Bone marrow (tissue), 2 donors: ENCODE measurements around the gene BMP7.

ENCODE experiments used
- DNase-seq, 2 donors: peaks; one replicate each; lab custom pipeline; 2025; lab: John Stamatoyannopoulos, UW

BMP7 gene

GRCh38 chr20:57266291-57267157 lies at the start of gene BMP7:
Gene BMP7 (minus strand): TSS chr20:57266641. CDS start chr20:57266122, 519 bp downstream.
- DNase-seq = no peak

DNA sequence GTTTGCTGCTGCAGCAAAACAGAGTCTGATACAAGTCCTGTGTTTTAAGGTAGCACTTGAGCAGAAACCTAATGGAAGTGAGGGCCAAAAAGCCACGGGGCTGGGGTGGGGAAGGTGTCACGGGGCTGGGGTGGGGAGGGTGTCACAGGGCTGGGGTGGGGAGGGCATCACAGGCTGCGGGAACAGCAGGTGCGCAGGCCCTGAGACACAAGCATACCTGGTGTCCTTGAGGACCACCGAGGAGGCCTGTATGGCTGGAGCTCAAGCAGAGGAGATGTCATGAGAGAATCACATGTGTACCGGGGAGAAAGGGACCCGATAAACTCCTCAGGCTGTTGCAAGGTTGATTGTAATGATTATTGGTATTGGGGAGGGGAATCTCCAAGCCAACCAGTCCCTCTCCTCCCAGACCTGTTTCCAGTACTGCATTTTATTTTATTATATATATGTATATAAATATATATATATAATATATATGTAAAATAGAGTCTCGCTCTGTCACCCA lies 49.6 kb upstream of the BMP7 start:
- no peak for DNase-seq

- DNase-seq = no peak
These were observed 48.9 kb upstream of the BMP7 start for GRCh38 chr20:57315083-57315975.

DNA sequence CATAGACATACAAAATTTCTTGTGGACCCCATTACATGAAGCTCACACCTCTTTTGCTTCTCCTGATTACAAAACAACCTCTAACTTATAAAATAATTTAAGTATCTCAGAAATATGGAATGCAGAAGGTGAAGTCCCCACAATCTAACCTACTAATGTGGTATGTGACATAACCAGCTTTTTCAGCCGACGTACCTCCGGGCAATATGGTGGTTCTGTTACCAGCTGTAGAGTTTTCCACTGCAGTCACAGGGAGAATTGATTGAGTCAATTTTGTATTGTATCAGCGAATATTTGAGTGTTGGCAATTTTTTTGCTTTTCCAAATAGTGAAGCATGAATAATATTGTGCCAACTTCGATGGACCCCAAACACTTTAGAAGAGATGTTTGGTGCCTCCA lies 47.5 kb upstream of the BMP7 start:
- DNase-seq = no peak

- no peak for DNase-seq
These were observed 46.8 kb upstream of the BMP7 start for GRCh38 chr20:57313230-57313629.

DNA sequence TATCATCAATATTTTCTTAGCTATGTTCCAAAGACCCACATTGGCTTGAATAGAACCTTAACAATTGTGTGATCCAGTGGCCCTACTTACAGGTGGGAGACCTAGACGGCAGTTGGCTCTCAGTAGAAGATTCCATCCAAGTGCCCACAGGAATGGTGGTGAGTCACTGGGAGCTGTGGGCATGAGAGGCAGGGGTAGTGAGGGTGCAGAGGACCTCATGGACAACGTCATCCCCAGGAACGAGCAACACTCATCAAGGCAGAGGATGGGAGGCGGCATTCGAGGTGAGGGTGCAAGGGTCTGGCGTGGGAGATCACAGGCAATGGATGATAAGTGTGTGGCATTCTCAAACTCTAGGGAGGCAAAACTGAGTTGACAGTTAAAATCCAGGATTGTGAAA lies 45.7 kb upstream of the BMP7 start:
- DNase-seq = no peak

DNA sequence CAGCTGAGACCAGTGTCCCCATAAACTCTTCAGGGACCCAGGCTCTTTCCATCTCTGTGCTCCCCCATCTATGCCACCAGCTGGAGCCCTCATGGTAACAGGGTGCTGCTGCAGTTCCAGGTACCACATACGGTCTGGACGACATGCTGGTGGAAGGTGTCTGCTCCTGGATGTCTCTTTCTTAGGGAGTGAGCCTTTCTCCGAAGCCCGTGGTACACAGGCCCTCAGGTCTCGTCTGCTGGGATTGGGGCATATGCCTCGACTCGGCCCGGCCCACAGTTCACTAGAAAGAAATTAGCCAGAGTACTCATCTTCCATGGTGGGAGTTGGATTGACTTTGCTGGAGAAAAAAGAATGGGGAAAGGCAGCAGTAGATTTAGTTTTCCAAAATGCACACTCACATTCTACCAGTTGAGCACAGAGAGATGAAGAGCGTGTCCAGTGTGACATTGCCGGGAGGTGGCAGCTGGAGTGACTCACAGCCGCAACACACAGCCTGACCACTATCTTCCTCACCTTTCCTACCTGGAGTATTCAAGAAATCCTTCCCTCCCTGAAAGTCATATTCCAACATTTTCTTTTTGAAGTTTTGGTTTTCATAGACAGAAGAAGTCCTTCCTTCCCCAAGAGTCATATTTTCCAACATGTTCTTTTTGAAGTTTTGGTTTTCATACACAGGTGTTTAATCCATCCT lies 44.5 kb upstream of the BMP7 start:
- DNase-seq = no peak

DNA sequence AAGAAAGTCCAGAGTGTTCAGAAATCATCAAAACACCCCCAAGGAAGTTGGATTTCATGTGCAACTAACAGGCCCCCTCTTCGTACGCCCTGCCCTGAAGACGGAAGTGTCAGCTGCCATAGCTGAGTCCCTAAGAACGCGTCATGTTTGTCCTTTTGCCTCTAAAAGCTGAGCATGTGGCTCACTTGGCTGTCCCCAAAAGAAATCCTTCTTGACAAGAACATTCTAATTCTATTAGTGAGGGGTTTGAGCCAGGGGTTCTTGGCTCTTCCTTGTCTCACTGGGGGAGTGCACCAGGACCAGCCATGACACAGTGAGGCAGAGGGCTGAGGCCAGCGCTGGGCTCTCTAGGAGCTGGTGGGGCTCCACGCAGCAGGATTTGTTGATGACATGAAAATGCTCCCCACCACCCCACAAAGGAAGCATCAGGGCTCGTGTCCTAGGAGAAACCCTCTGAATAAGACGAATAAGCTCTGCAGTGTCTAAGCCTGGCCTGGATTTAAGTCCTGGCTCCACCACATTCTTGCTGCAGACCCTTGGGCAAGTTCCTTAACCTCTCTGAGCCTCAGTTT lies 43.2 kb upstream of the BMP7 start:
- no peak for DNase-seq

GRCh38 chr20:57308451-57309271 lies 42.2 kb upstream of the BMP7 start:
- DNase-seq = no peak

DNA sequence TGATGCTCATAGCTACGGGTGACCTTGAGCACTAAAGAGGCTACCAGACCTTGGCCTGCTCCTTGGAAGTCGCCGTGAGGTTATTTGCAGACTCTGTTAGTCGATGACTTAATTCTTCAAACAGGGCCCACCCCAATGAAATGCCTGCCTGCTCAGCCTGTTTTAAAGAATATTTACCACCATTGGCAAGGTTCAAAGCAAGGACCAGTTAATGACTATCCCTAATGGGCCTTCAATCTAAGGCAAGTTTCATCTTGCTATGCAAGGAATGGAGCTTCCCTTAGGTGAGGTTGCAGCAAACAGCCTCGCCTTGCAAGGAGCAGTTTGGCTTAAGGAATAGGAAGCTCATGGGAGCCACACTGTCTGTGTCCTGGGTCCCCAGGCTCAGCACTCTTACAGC lies 40.3 kb upstream of the BMP7 start:
- no peak for DNase-seq

DNA sequence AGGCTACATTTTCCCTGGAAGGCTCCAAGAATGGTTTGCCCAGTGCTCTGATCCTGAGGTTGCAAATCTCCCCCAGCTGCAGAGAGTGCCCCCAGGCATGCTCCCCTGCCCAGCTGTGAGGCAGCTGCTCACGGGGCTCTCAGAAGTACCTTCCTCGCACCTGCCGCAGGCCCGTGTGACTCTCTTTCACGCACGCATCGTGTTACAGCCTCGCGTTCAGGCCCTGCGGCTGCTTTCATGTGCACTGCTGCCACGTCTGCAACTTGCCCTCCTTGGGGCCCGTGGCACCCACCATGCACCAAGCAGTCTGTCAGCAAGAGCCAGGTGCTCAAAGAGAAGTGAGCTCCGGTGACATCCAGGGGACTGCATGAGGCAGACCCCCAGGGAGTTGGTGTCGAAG lies 34.6 kb upstream of the BMP7 start:
- DNase-seq = no peak

- DNase-seq = no peak
These were observed 32.0 kb upstream of the BMP7 start for GRCh38 chr20:57298457-57298856.

DNA sequence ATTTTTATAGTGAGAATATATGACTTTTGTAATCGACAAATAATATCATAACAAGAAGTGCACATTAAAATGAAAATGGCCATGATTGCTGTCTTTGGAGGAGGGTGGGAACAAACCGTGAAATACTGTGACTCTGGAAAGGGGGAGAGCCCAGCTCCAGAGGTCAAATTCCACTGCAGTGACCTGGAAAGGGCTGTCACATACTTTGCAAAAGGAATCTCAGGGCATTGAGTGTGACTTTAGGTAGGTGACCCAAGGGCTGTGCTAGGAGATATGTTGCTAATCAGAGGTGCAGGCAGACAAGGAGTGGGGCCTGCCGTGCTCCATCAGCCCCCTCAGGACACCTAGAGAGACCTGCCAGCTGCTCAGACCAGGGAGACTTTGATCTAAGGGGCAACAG lies 28.1 kb upstream of the BMP7 start:
- no peak for DNase-seq

DNA sequence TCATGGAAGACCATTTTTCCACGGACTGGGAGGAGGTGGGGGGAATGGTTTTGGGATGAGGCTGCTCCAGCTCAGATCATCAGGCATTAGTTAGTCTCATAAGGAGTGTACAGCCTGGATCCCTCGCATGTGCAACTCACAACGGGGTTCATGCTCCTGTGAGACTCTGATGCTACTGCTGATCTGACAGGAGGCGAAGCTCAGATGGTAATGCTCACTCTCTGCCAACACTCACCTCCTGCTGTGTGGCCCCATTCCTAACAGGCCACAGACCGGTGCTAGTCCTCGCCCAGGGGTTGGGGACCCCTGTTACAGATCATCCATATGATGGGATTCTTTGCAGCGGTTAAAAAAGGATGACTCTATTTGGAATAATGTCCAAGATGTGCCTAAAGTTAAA lies 27.6 kb upstream of the BMP7 start:
- no peak for DNase-seq

DNA sequence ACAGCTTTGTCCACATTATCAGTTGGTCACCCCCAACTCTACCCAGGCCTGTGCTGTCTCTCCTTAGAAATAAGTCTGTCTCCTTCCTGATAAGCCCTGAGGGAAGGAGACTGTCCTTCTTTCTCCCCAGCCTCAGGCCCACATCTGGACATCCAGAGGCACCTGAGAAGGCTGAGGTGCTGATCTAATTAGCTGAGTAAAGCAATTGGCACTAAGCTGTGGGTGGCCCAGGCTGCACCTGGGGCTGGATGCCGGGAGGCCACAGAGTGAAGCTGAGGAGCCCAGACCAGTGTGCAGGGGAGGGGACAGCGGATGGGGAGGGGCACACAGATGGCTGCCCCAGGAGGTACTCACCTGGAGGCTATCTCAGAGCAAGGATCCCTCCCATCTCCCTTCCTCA lies 26.2 kb upstream of the BMP7 start:
- no peak for DNase-seq

- no peak for DNase-seq
These were observed 25.3 kb upstream of the BMP7 start for GRCh38 chr20:57291694-57292093.

GRCh38 chr20:57291003-57291402 lies 24.6 kb upstream of the BMP7 start:
- no peak for DNase-seq

DNA sequence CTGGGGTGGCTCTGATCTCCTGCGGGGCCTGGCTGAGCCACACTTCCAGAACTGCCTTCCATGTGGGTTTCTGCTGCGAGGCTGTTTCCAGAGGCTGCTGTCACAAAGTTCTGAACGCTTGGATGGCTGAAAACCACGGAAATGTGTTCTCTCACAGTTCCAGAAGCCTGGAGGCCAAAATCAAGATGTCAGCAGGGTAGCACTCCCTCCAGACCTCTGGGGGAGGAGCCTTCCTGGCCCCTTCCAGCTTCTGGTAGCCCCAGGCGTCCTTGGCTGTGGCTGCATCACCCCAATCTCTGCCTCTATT lies 23.7 kb upstream of the BMP7 start:
- no peak for DNase-seq

DNA sequence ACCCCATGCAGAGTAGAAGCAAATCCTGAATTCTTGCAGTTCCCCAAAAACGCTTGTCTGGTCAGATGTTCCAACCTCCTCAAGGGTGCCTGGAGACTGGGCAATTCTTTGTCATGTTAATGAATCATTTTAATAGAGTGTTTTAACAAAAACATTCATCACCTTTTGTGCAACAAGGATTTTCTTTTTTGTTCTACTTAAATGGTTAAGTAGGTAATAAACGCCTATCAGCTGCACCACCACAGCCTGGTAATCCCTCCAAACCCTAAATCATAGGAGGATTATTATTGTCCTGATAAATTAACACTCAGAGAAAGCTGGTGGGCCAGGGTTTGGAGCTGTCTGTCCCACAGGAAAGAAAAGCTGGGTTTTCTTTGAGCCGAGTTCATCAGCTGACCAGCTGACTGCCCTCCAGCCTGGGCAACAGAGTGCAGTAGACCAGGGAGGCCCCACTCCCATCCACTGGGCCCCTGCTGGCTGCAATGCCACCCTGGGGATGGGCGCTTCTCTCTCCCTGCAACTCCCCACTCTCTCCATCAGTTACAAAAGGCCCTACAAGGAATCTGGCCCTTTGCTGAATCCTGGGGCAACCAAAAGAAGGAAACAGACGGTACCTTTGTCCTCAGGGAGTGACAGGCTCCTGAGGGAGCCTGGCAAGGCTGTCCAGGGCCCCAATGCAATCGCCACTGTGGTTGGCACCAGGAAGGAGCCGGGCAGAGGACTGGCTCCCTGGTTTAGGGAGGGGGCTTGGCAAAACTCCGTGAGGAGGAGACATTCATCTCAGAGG lies 23.1 kb upstream of the BMP7 start:
- DNase-seq = no peak

DNA sequence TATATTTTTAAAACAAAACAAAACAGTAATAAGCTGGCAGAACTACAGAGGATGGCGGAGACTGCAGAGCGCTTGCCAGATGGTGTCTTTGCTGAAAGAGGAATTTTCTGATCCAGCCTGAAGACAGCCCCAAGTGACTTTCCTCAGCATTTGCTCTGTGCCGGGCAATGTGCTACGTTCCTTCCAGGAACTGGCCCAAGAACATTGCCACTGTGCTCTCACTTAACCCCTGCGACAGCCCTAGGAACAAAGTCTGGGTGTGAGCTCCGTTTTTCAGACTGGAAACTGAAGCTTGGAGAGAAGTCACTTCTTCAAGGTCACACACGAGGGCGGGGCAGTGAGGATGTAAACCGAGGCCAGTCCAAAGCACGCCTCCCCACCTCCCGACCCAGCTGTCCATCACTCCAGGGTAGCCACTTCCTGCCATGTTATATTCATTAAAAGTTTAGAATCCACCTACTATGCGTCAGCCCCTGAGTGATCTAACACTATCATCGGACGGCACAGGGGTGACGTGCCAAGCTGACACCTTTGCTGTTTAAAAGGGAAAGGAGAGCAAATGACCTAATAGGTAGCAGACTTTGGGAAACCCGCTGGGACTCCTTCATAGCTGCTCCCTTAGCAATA lies 22.3 kb upstream of the BMP7 start:
- DNase-seq = no peak
